GM18505 (cell line): ENCODE measurements around the gene RTEL1.

Experiments used
- ATAC-seq: cut with Tn5 transposase; IDR thresholded peaks from one replicate; pipeline ENCODE4 v1.9.1; 2021; ENCODE audit not compliant: unreplicated experiment
- POLR2A ChIP-seq: IDR thresholded peaks from 4 replicates; pipeline ENCODE4 v1.6.1; 2011; ENCODE audit warnings: borderline replicate concordance; ENCODE audit not compliant: insufficient read depth, insufficient read length; ENCODE audit errors: extremely low read depth

The RTEL1 gene

DNA sequence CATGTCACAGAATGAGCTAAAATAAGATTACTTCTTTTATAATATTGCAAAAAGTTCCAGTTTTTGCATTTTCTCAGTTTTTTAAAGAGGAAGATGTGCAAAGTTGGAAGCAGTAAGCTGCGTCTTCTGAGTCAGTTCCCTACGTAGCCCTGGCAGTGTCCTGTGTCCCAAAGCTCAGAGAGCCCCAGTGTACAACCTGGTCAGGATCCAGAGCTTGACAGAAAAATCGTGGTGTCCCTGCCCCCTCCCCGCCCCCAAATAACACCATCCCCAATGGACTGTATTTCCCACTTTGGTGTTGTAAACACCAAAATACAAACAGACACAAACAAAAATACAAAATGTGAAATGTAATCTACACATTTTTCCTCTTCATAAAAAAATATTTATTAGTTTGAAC lies 86.0 kb downstream of the RTEL1 start:
- ATAC-seq, result no peak
- TF ChIP-seq POLR2A, result no peak

DNA sequence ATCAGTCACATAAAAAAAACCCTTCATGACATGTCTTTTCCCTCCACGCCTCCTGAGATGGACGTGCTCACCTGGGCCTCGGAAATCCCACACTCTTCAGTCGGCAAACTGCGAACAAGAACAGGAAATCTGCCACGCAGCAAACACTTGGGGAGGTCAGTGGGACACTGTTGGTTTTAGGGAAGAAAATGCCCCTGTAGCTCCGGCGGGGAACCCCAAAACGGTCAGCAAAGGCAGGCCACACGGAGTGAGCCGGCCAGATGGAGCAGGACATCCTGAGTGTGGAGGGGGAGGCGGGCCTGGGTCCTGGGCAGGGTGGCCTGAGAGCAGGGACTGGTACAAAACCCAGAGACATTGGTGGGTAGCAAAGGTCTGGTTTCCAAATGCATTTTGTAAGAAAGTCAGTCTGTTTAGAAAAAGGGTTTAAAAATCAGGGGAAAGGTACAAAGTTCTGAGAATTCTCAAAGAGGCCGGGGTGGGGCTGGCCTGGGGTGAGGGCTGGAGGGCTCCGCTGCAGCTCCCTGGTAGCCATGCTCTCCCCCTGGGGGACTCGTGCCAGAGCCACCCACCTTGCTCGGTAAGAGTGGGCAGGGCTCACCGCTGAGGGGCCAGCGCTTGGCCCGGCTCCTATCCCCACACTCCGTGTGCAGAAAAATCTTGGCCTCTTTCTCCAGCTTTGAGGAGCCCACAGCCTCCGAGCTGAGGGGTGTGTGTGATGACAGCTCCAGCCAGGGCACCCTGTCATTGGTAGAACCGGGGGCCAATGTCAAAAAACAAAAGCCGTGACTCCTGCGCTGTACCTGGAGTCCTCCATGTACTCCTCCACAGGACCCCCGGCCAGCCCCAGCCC lies 86.7 kb downstream of the RTEL1 start:
- ATAC-seq, result no peak
- no peak for TF ChIP-seq POLR2A

DNA sequence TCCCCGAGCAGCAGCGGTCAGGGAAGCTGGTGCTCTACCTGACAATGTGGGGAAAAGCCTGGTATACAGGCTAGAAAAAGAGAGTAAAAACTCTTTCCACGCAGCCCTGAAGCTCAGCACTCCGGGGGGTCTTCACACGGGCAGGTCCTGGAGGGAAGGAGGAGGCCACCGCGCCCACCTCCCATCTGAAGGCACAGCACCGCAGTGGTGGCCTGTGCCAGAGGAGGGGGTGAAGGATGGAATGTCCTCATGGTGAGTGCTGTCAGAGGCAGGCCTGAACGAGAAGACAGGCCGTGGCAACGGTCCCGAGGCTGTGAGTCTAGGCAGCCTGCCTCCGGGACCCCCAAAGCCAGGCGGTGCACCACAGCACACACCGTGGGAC lies 87.3 kb downstream of the RTEL1 start:
- TF ChIP-seq POLR2A, result no peak
- no peak for ATAC-seq
